GM18499 (cell line): ENCODE results near the gene CENPP.

Source experiments
- ATAC-seq: cut with Tn5 transposase; IDR thresholded peaks from one replicate; pipeline ENCODE4 v1.9.1; 2021; ENCODE audit warnings: moderate number of reproducible peaks; ENCODE audit not compliant: insufficient read depth, unreplicated experiment

Gene CENPP

GRCh38 chr9:92663126-92663525 is 337.4 kb downstream of the CENPP start:
- ATAC-seq = no peak

GRCh38 chr9:92663951-92664350 is 338.2 kb downstream of the CENPP start:
- ATAC-seq = no peak

- no peak for ATAC-seq
These were observed 338.8 kb downstream of the CENPP start for GRCh38 chr9:92664394-92665152.

- no peak for ATAC-seq
These were observed 340.1 kb downstream of the CENPP start for GRCh38 chr9:92665836-92666235.

GRCh38 chr9:92666236-92666635 is 340.5 kb downstream of the CENPP start:
- ATAC-seq = no peak

GRCh38 chr9:92666912-92667532 is 341.3 kb downstream of the CENPP start:
- no peak for ATAC-seq

GRCh38 chr9:92668746-92669526 is 343.2 kb downstream of the CENPP start:
- no peak for ATAC-seq

- ATAC-seq = no peak
These were observed 343.8 kb downstream of the CENPP start for GRCh38 chr9:92669527-92669889.
